Ectodermal cell (in vitro differentiated cells): ENCODE results near the gene TTC38.

Source experiments
- H3K27ac ChIP-seq: 2 replicates; pipeline ENCODE4 v1.7.0; 2013; ENCODE audit warnings: mild to moderate bottlenecking, low read depth, low read length; ENCODE audit not compliant: insufficient read depth, poor library complexity, severe bottlenecking
- H3K27me3 ChIP-seq: 2 replicates; pipeline ENCODE4 v1.7.0; 2013; ENCODE audit warnings: mild to moderate bottlenecking, low read length; ENCODE audit not compliant: insufficient read depth, control insufficient read depth, poor library complexity, severe bottlenecking
- H3K36me3 ChIP-seq: one replicate; pipeline ENCODE4 v1.7.0; 2013; ENCODE audit warnings: low read length; ENCODE audit not compliant: control insufficient read depth, insufficient read depth
- H3K4me1 ChIP-seq: one replicate; pipeline ENCODE4 v1.7.0; 2013; ENCODE audit warnings: low read length; ENCODE audit not compliant: control insufficient read depth, insufficient read depth
- H3K4me3 ChIP-seq: 2 replicates; pipeline ENCODE4 v1.7.0; 2013; ENCODE audit warnings: low read depth, low read length, control low read depth; ENCODE audit not compliant: insufficient read depth
- H3K9me3 ChIP-seq: 2 replicates; pipeline ENCODE4 v1.7.0; 2013; ENCODE audit warnings: mild to moderate bottlenecking, low read length, moderate library complexity; ENCODE audit not compliant: control insufficient read depth
- WGBS, 2 experiments: methylation state at CpG; one replicate each; pipeline ENCODE4 v1.1.7; 2013; ENCODE audit warnings: missing lambda C conversion rate in 2 of 2; 5-methylcytosine and 5-hydroxymethylcytosine counted together

Gene TTC38

GRCh38 chr22:46295277-46295971, 27.6 kb downstream of the TTC38 start:
- H3K4me3 ChIP-seq = peak overlapping the region; percentile 72
- no peak overlapping the region for H3K27ac ChIP-seq
- WGBS, 2 experiments = 72 to 75% methylated on average over 4 of the region's 4 CpGs

GRCh38 chr22:46296257-46297150, 28.7 kb downstream of the TTC38 start, which contains the start of gene GTSE1:
Gene GTSE1 (plus strand): TSS chr22:46296870. CDS start chr22:46297401, 531 bp downstream.
- H3K4me3 ChIP-seq = peak within 1 kb of the TSS; percentile 72
- peaks cover 14% of the 10 kb centered on the region for H3K4me1 ChIP-seq
- no peaks in the 10 kb centered on the region for H3K27me3 ChIP-seq
- no peaks in the 10 kb centered on the region for H3K9me3 ChIP-seq
- WGBS, 2 experiments = 1% methylated on average over 76 of the region's 76 CpGs
- H3K36me3 ChIP-seq = peaks cover 5% of the 10 kb centered on the region
- H3K27ac ChIP-seq = peak within 1 kb of the TSS; percentile 44

More at GRCh38 chr22:46295277-46295971, 27.6 kb downstream of the TTC38 start:
- no peaks in the 10 kb centered on the region for H3K27me3 ChIP-seq
- H3K9me3 ChIP-seq = no peaks in the 10 kb centered on the region
- peaks cover 2% of the 10 kb centered on the region for H3K36me3 ChIP-seq
- H3K4me1 ChIP-seq = peaks cover 14% of the 10 kb centered on the region

- H3K4me3 ChIP-seq = peak overlapping the region; percentile 72
- peaks cover 14% of the 10 kb centered on the region for H3K4me1 ChIP-seq
- peaks cover 5% of the 10 kb centered on the region for H3K36me3 ChIP-seq
- WGBS, 2 experiments = 5% methylated on average over 32 of the region's 32 CpGs
- no peaks in the 10 kb centered on the region for H3K27me3 ChIP-seq
- no peak overlapping the region for H3K27ac ChIP-seq
- H3K9me3 ChIP-seq = no peaks in the 10 kb centered on the region
Measured at GRCh38 chr22:46297151-46297812, 29.5 kb downstream of the TTC38 start.

GRCh38 chr22:46299101-46299500, 31.3 kb downstream of the TTC38 start:
- Histone ChIP-seq H3K9me3 (no peaks in the 10 kb centered on the region), H3K27me3 (no peaks in the 10 kb centered on the region), H3K4me1 (peaks cover 14% of the 10 kb centered on the region), H3K4me3 (no peak overlapping the region), H3K36me3 (peaks cover 5% of the 10 kb centered on the region), H3K27ac (no peak overlapping the region)
- 94 to 95% methylated on average over 13 of the region's 13 CpGs for WGBS, 2 experiments

GRCh38 chr22:46300491-46300890, 32.7 kb downstream of the TTC38 start:
- no peak overlapping the region for H3K4me3 ChIP-seq
- WGBS, 2 experiments = 93 to 96% methylated on average over 7 of the region's 7 CpGs
- no peaks in the 10 kb centered on the region for H3K9me3 ChIP-seq
- no peaks in the 10 kb centered on the region for H3K27me3 ChIP-seq
- H3K27ac ChIP-seq = no peak overlapping the region
- H3K36me3 ChIP-seq = peaks cover 5% of the 10 kb centered on the region
- H3K4me1 ChIP-seq = peaks cover 13% of the 10 kb centered on the region

GRCh38 chr22:46303347-46303965, 35.6 kb downstream of the TTC38 start:
- H3K27me3 ChIP-seq = no peaks in the 10 kb centered on the region
- 95 to 97% methylated on average over 7 of the region's 7 CpGs for WGBS, 2 experiments
- no peak overlapping the region for H3K27ac ChIP-seq
- H3K4me1 ChIP-seq = no peaks in the 10 kb centered on the region
- H3K4me3 ChIP-seq = no peak overlapping the region
- no peaks in the 10 kb centered on the region for H3K9me3 ChIP-seq
- H3K36me3 ChIP-seq = peaks cover 9% of the 10 kb centered on the region

GRCh38 chr22:46308283-46308988, 40.6 kb downstream of the TTC38 start:
- no peak overlapping the region for H3K4me3 ChIP-seq
- H3K27ac ChIP-seq = no peak overlapping the region
- peaks cover 22% of the 10 kb centered on the region for H3K36me3 ChIP-seq
- no peaks in the 10 kb centered on the region for H3K27me3 ChIP-seq
- no peaks in the 10 kb centered on the region for H3K9me3 ChIP-seq
- no peaks in the 10 kb centered on the region for H3K4me1 ChIP-seq
- WGBS, 2 experiments = 93% methylated on average over 23 of the region's 23 CpGs

- no peaks in the 10 kb centered on the region for H3K9me3 ChIP-seq
- peaks cover 22% of the 10 kb centered on the region for H3K36me3 ChIP-seq
- no peaks in the 10 kb centered on the region for H3K27me3 ChIP-seq
- H3K27ac ChIP-seq = no peak overlapping the region
- no peak overlapping the region for H3K4me3 ChIP-seq
- 95 to 97% methylated on average over 15 of the region's 15 CpGs for WGBS, 2 experiments
- H3K4me1 ChIP-seq = no peaks in the 10 kb centered on the region
Measured at GRCh38 chr22:46309526-46310085, 41.8 kb downstream of the TTC38 start.

GRCh38 chr22:46312056-46312455, 44.2 kb downstream of the TTC38 start:
- WGBS, 2 experiments = 94 to 98% methylated on average over 8 of the region's 8 CpGs
- no peaks in the 10 kb centered on the region for H3K4me1 ChIP-seq
- peaks cover 32% of the 10 kb centered on the region for H3K36me3 ChIP-seq
- no peaks in the 10 kb centered on the region for H3K9me3 ChIP-seq
- no peaks in the 10 kb centered on the region for H3K27me3 ChIP-seq
- H3K27ac ChIP-seq = no peak overlapping the region
- no peak overlapping the region for H3K4me3 ChIP-seq
